ENCODE measurements around the gene KLC1. TPM values are rescaled to one million over a fixed set of nuclear protein-coding genes. Genes with fewer than 3 reads are reported as not detected.

Gene KLC1
- total and polyA plus RNA-seq, 10 of the 15 experiments (the other 5 are each of a cell fraction or from before 2014, with no cell fraction given): 5.5 to 137 (median 76.1) TPM

- Histone ChIP-seq H3K27me3 (replicated peaks in 1 of 2; ENCODE audit: control insufficient read depth in 2 of 2, insufficient read depth in 2 of 2, low read length in 1 of 2) (no peaks in the 10 kb centered on the region), H3K36me3 (ENCODE audit: control insufficient read depth in 2 of 2, insufficient read depth in 2 of 2, low read length in 1 of 2) (peaks cover 14 to 38% of the 10 kb centered on the region in 2 experiments), H4K20me1 (ENCODE audit: control insufficient read depth, insufficient read depth) (no peaks in the 10 kb centered on the region), H3K4me3 (no peak overlapping the region), H3K27ac (ENCODE audit: control insufficient read depth, insufficient read depth) (no peak overlapping the region), H3K79me2 (ENCODE audit: control insufficient read depth, insufficient read depth, low read length) (peaks cover 8% of the 10 kb centered on the region), H3K4me2 (ENCODE audit: control insufficient read depth, insufficient read depth) (no peak overlapping the region), H3K9me3 (replicated peaks; ENCODE audit: control insufficient read depth, insufficient read depth, low read length) (no peaks in the 10 kb centered on the region), H2AFZ (ENCODE audit: control insufficient read depth, low read depth, low read length) (no peak overlapping the region), H3K9ac (ENCODE audit: control insufficient read depth, insufficient read depth, low read length) (no peak overlapping the region), H3K4me1 (ENCODE audit: control insufficient read depth, insufficient read depth, low read length) (peaks cover 4% of the 10 kb centered on the region)
- FAIRE-seq (no peak), ATAC-seq (no peak), DNase-seq (ENCODE audit: low read depth, low spot score) (no peak)
- BruUV-seq (replicated peaks): no TSS peak
- intact Hi-C loops (cut with micrococcal nuclease; ENCODE audit: unreplicated experiment): no loop called here
- CTCF ChIA-PET: interaction anchor here (1.0 to 1.2 kb wide), 2 partner anchors 10 to 11 kb away, joined by 3 to 4 read pairs; no protein-coding TSS in a partner anchor
- SMC1A ChIA-PET (ENCODE audit: uncharacterized antibody, unreplicated experiment): no interaction called here
- in situ Hi-C loops (cut with MboI): no loop called here
- RAD21 ChIA-PET (ENCODE audit: unreplicated experiment): no interaction called here
- WGBS (ENCODE audit: insufficient coverage, insufficient replicate concordance, low lambda C conversion rate, missing lambda C conversion rate): 33% methylated on average over 4 of the region's 4 CpGs
- POLR2A ChIA-PET: no interaction called here
- TF ChIP-seq ELK1 (IDR thresholded peaks at IDR 0.05; ENCODE audit: low read depth, low read length) (no peak), IRF4 (IDR thresholded peaks at IDR 0.05; ENCODE audit: low read depth, low read length) (no peak), NFYB (IDR thresholded peaks at IDR 0.05; ENCODE audit: insufficient read depth, low read depth, low read length) (no peak), CREM (IDR thresholded peaks at IDR 0.05; ENCODE audit: low read depth) (no peak), ZZZ3 (IDR thresholded peaks at IDR 0.05; ENCODE audit: control insufficient read depth, insufficient read length, low read depth) (no peak), ZBTB11 (CRISPR knock-in tag; IDR thresholded peaks at IDR 0.05) (no peak), NFIC (IDR thresholded peaks at IDR 0.05; ENCODE audit: low read depth, low read length) (no peak), CREB1 (IDR thresholded peaks at IDR 0.05; ENCODE audit: low read depth) (no peak), MYB (IDR thresholded peaks at IDR 0.05; ENCODE audit: borderline replicate concordance, low read depth, low read length) (no peak), BRCA1 (IDR thresholded peaks at IDR 0.05; ENCODE audit: low read depth, low read length) (no peak), EGR1 (IDR thresholded peaks at IDR 0.05; ENCODE audit: borderline replicate concordance in 1 of 2, low read depth in 2 of 2, low read length in 2 of 2) (no peak)
- TF ChIP-seq, protein P1, sequence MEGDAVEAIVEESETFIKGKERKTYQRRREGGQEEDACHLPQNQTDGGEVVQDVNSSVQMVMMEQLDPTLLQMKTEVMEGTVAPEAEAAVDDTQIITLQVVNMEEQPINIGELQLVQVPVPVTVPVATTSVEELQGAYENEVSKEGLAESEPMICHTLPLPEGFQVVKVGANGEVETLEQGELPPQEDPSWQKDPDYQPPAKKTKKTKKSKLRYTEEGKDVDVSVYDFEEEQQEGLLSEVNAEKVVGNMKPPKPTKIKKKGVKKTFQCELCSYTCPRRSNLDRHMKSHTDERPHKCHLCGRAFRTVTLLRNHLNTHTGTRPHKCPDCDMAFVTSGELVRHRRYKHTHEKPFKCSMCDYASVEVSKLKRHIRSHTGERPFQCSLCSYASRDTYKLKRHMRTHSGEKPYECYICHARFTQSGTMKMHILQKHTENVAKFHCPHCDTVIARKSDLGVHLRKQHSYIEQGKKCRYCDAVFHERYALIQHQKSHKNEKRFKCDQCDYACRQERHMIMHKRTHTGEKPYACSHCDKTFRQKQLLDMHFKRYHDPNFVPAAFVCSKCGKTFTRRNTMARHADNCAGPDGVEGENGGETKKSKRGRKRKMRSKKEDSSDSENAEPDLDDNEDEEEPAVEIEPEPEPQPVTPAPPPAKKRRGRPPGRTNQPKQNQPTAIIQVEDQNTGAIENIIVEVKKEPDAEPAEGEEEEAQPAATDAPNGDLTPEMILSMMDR (IDR thresholded peaks at IDR 0.05 in 2 of 3, conservative IDR thresholded peaks at IDR 0.05 in 1 of 3; ENCODE audit: control insufficient read depth in 2 of 3, extremely low read depth in 1 of 3, insufficient read depth in 1 of 3, low read depth in 3 of 3, low read length in 3 of 3): no peak
- TF ChIP-seq, protein P2, sequence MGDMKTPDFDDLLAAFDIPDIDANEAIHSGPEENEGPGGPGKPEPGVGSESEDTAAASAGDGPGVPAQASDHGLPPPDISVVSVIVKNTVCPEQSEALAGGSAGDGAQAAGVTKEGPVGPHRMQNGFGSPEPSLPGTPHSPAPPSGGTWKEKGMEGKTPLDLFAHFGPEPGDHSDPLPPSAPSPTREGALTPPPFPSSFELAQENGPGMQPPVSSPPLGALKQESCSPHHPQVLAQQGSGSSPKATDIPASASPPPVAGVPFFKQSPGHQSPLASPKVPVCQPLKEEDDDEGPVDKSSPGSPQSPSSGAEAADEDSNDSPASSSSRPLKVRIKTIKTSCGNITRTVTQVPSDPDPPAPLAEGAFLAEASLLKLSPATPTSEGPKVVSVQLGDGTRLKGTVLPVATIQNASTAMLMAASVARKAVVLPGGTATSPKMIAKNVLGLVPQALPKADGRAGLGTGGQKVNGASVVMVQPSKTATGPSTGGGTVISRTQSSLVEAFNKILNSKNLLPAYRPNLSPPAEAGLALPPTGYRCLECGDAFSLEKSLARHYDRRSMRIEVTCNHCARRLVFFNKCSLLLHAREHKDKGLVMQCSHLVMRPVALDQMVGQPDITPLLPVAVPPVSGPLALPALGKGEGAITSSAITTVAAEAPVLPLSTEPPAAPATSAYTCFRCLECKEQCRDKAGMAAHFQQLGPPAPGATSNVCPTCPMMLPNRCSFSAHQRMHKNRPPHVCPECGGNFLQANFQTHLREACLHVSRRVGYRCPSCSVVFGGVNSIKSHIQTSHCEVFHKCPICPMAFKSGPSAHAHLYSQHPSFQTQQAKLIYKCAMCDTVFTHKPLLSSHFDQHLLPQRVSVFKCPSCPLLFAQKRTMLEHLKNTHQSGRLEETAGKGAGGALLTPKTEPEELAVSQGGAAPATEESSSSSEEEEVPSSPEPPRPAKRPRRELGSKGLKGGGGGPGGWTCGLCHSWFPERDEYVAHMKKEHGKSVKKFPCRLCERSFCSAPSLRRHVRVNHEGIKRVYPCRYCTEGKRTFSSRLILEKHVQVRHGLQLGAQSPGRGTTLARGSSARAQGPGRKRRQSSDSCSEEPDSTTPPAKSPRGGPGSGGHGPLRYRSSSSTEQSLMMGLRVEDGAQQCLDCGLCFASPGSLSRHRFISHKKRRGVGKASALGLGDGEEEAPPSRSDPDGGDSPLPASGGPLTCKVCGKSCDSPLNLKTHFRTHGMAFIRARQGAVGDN (IDR thresholded peaks at IDR 0.05): no peak
Observed at GRCh38 chr14:103656031-103656755, 27.2 kb downstream of the KLC1 start.

All from GM12878 (cell line).